GM23338 (cell line): ENCODE data around the gene TAOK1. TPM values are rescaled to one million over a fixed set of nuclear protein-coding genes. Genes with fewer than 3 reads are reported as not detected.

Experiments
- ATAC-seq: fragments of 200-7000 bp; cut with Tn5 transposase; 3 replicates; pipeline ENCODE4 v1.9.1; 2020
- DNase-seq: peaks from one replicate; pipeline ENCODE4 v3.0.0-alpha.2; 2015; ENCODE audit warnings: low spot score
- H2AFZ ChIP-seq: fragments of 200-600 bp; sonication (generic); 2 replicates; pipeline ENCODE4 v1.8.0; 2016; ENCODE audit warnings: antibody characterized with exemption, mild to moderate bottlenecking, moderate library complexity
- H3F3A ChIP-seq: fragments of 200-600 bp; sonication (generic); replicated peaks from 2 replicates; pipeline ENCODE4 v1.8.0; 2017; ENCODE audit warnings: antibody characterized with exemption, mixed run types, low read depth
- H3K27ac ChIP-seq: fragments of 200-600 bp; sonication (generic); 2 replicates; pipeline ENCODE4 v1.6.1; 2016; ENCODE audit warnings: low read depth
- H3K27me3 ChIP-seq: fragments of 200-600 bp; sonication (generic); 2 replicates; pipeline ENCODE4 v1.8.0; 2016; ENCODE audit warnings: mild to moderate bottlenecking, mixed run types, moderate library complexity; ENCODE audit not compliant: insufficient read depth
- H3K36me3 ChIP-seq: fragments of 200-600 bp; sonication (generic); 2 replicates; pipeline ENCODE4 v1.8.0; 2016; ENCODE audit warnings: mild to moderate bottlenecking; ENCODE audit not compliant: insufficient read depth
- H3K4me1 ChIP-seq: fragments of 200-600 bp; sonication (generic); 2 replicates; pipeline ENCODE4 v1.8.0; 2016; ENCODE audit warnings: mild to moderate bottlenecking, moderate library complexity; ENCODE audit not compliant: insufficient read depth
- H3K4me2 ChIP-seq: fragments of 200-600 bp; sonication (generic); 2 replicates; pipeline ENCODE4 v1.7.1; 2017; ENCODE audit warnings: mixed run types
- H3K4me3 ChIP-seq: fragments of 200-600 bp; sonication (generic); 2 replicates; pipeline ENCODE4 v1.6.1; 2016; ENCODE audit warnings: mixed run types
- H3K79me2 ChIP-seq: fragments of 200-600 bp; sonication (generic); replicated peaks from 2 replicates; pipeline ENCODE4 v1.8.0; 2017; ENCODE audit warnings: mild to moderate bottlenecking; ENCODE audit not compliant: insufficient read depth
- H3K9me2 ChIP-seq: fragments of 200-600 bp; sonication (generic); 2 replicates; pipeline ENCODE4 v1.8.0; 2017; ENCODE audit not compliant: insufficient read depth
- H4K20me1 ChIP-seq: fragments of 200-600 bp; sonication (generic); replicated peaks from 2 replicates; pipeline ENCODE4 v1.8.0; 2017; ENCODE audit warnings: mild to moderate bottlenecking; ENCODE audit not compliant: insufficient read depth
- H3K27ac Mint-ChIP-seq: 2 replicates; pipeline ENCODE4 v1.8.0; 2020; ENCODE audit warnings: inconsistent platforms, mild to moderate bottlenecking, moderate library complexity, mixed read lengths
- H3K27me3 Mint-ChIP-seq: 3 replicates; pipeline ENCODE4 v1.8.0; 2022; ENCODE audit warnings: low read depth, mild to moderate bottlenecking, moderate library complexity, mixed read lengths, inconsistent platforms; ENCODE audit not compliant: insufficient read depth, poor library complexity
- H3K36me3 Mint-ChIP-seq: 3 replicates; pipeline ENCODE4 v1.8.0; 2021; ENCODE audit warnings: low read depth, mild to moderate bottlenecking, inconsistent platforms, moderate library complexity, mixed read lengths
- H3K4me1 Mint-ChIP-seq: 3 replicates; pipeline ENCODE4 v1.8.0; 2020; ENCODE audit warnings: mild to moderate bottlenecking, inconsistent platforms, mixed read lengths
- H3K4me3 Mint-ChIP-seq: 3 replicates; pipeline ENCODE4 v1.8.0; 2021; ENCODE audit warnings: moderate library complexity, mild to moderate bottlenecking, inconsistent platforms, mixed read lengths
- H3K9me3 Mint-ChIP-seq: 3 replicates; pipeline ENCODE4 v1.8.0; 2020; ENCODE audit warnings: moderate library complexity, mild to moderate bottlenecking, inconsistent platforms, mixed read lengths
- CTCF ChIP-seq, 2 experiments: fragments of 200-600 bp in 1 of 2; sonication (generic) in 1 of 2; conservative IDR thresholded peaks; 2 replicates each; pipeline versions ENCODE4 v1.5.1 to v1.6.1; 2016 to 2017; ENCODE audit warnings: antibody characterized with exemption in 2 of 2, low read depth in 2 of 2, mild to moderate bottlenecking in 2 of 2, moderate library complexity in 1 of 2
- EZH2 ChIP-seq: fragments of 200-600 bp; sonication (generic); IDR thresholded peaks from one replicate; pipeline ENCODE4 v1.8.0; 2017; ENCODE audit warnings: antibody characterized with exemption, mild to moderate bottlenecking, low read depth; ENCODE audit not compliant: unreplicated experiment
- EZH2phosphoT487 ChIP-seq: fragments of 200-600 bp; sonication (generic); IDR thresholded peaks from one replicate; pipeline ENCODE4 v1.8.1; 2018; ENCODE audit warnings: antibody characterized with exemption; ENCODE audit not compliant: unreplicated experiment
- JUNB ChIP-seq: IDR thresholded peaks from one replicate; pipeline ENCODE4 v1.6.1; 2016; ENCODE audit warnings: antibody characterized with exemption; ENCODE audit not compliant: unreplicated experiment
- NANOG ChIP-seq: IDR thresholded peaks from 2 replicates; pipeline ENCODE4 v1.6.1; 2016; ENCODE audit warnings: antibody characterized with exemption, borderline replicate concordance
- POLR2AphosphoS5 ChIP-seq: IDR thresholded peaks from 2 replicates; pipeline ENCODE4 v1.6.1; 2016; ENCODE audit warnings: antibody characterized with exemption, low read depth
- REST ChIP-seq: IDR thresholded peaks from one replicate; pipeline ENCODE4 v1.6.1; 2018; ENCODE audit warnings: antibody characterized with exemption; ENCODE audit not compliant: unreplicated experiment
- STAT1 ChIP-seq: IDR thresholded peaks from one replicate; pipeline ENCODE4 v1.6.1; 2016; ENCODE audit warnings: antibody characterized with exemption; ENCODE audit not compliant: unreplicated experiment
- ZNF114 ChIP-seq: fragments of 250-450 bp; sonication (Bioruptor Pico); IDR thresholded peaks from 2 replicates; pipeline ENCODE4 v1.5.0; 2020; ENCODE audit warnings: mild to moderate bottlenecking, moderate library complexity
- ZNF331 ChIP-seq: fragments of 250-450 bp; sonication (Bioruptor Pico); IDR thresholded peaks from 2 replicates; pipeline ENCODE4 v1.5.0; 2020; ENCODE audit warnings: low read depth, mild to moderate bottlenecking, moderate library complexity
- polyA plus RNA-seq: library from polyadenylated mRNA; unstranded; fragments of >200 nt; fragmentation: Nextera tagmentation; extraction: Ambion mirVana; gene quantifications from 2 replicates; pipeline ENCODE4 v1.2.1, GENCODE V29; 2016
- total RNA-seq: library from RNA; depleted of rRNA; stranded (reverse); fragments of >200 nt; shearing (Covaris generic); gene quantifications from 2 replicates; pipeline ENCODE4 v1.2.3, GENCODE V29; 2014
- TF ChIP-seq, protein P1 (sequence below): IDR thresholded peaks from 2 replicates; pipeline ENCODE4 v1.6.1; 2016; ENCODE audit warnings: antibody characterized with exemption

The TAOK1 gene
- total and polyA plus RNA-seq, 2 experiments from 2014 or later = 19.4 to 69.8 TPM

DNA sequence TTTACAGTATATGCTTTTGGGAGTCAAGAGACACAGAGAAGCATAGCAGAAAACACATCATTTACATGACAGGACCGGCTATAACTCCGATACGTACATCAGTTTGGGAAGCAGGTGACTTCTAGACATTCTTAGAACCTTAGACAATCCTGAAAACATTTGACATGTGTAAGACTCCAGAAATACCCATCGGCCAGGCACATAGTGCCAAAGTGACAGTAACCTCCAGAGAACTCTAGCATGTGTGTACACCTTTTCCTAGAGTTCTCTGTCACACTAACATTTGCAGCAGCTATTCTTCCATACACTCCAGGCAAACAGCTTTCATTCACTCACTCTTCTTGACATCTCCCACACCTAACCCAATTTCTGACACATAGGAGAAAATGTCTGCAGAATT lies 3.4 kb upstream of the TAOK1 start (continued):
- TF ChIP-seq EZH2 (no peak), EZH2phosphoT487 (no peak), ZNF114 (CRISPR knock-in tag) (no peak), POLR2AphosphoS5 (no peak), ZNF331 (no peak), REST (no peak), JUNB (no peak), NANOG (no peak), STAT1 (no peak), CTCF (conservative IDR thresholded peaks at IDR 0.05; ENCODE audit: low read depth in 2 of 2) (no peak)
- TF ChIP-seq, protein P1, sequence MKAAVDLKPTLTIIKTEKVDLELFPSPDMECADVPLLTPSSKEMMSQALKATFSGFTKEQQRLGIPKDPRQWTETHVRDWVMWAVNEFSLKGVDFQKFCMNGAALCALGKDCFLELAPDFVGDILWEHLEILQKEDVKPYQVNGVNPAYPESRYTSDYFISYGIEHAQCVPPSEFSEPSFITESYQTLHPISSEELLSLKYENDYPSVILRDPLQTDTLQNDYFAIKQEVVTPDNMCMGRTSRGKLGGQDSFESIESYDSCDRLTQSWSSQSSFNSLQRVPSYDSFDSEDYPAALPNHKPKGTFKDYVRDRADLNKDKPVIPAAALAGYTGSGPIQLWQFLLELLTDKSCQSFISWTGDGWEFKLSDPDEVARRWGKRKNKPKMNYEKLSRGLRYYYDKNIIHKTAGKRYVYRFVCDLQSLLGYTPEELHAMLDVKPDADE = no peak

DNA sequence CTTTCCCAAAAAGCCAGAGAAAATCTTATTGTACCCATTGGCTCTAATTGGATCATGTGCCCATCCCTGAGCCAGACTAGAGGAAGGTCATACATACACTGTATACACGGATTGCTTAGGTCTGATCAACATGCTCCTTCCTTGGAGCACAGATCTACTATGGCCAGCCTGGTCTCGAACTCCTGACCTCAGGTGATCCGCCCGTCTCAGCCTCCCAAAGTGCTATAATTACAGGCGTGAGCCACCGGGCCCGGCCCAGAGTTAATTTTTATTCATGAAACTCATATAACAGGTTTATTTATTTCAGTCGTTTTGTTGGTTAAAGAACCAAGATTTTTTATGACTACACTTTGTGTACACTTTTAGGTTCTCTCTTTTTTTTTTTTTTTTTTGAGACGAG lies 1.2 kb upstream of the TAOK1 start:
- Histone ChIP-seq H3K9me2 (no peaks in the 10 kb centered on the region), H3K27me3 (no peaks in the 10 kb centered on the region), H3K27ac (no peak overlapping the region), H3F3A (no peaks in the 10 kb centered on the region), H3K79me2 (peaks cover 32% of the 10 kb centered on the region), H2AFZ (no peak overlapping the region), H3K4me3 (no peak overlapping the region), H3K4me2 (no peak overlapping the region), H3K36me3 (no peaks in the 10 kb centered on the region), H3K4me1 (peaks cover 14% of the 10 kb centered on the region), H4K20me1 (peaks cover 5% of the 10 kb centered on the region; the same call in 1 of the 2 replicates)
- Mint-ChIP-seq H3K4me3 (no peak overlapping the region), H3K27ac (no peak overlapping the region), H3K36me3 (no peaks in the 10 kb centered on the region; the same call in 2 of the 3 replicates), H3K27me3 (peaks cover 5% of the 10 kb centered on the region), H3K4me1 (peaks cover 22% of the 10 kb centered on the region), H3K9me3 (no peaks in the 10 kb centered on the region; the same call in 2 of the 3 replicates)
- ATAC-seq (no peak), DNase-seq (no peak)
- TF ChIP-seq ZNF114 (CRISPR knock-in tag) (no peak), EZH2 (no peak), STAT1 (no peak), POLR2AphosphoS5 (no peak), EZH2phosphoT487 (no peak), JUNB (no peak), CTCF (conservative IDR thresholded peaks at IDR 0.05; ENCODE audit: low read depth in 2 of 2) (no peak)
- TF ChIP-seq, protein P1 = no peak
